Thoracic aorta (tissue), 2 donors: ENCODE results near the gene KCND3. TPM values are rescaled to one million over a fixed set of nuclear protein-coding genes. Genes with fewer than 3 reads are reported as not detected.
"Not testable (repeated sequence)": the region's sequence is repeated elsewhere in the genome, so short reads cannot be mapped to it uniquely, and the experiment has no call there.

Experiments used
- ATAC-seq: fragments of 150-250 bp; one replicate; pipeline ENCODE4 v1.8.0; 2017; ENCODE audit warnings: low read depth; ENCODE audit not compliant: insufficient number of reproducible peaks, low FRiP score
- DNase-seq: peaks from one replicate; pipeline ENCODE4 v3.0.0-alpha.2; 2020; ENCODE audit warnings: low spot score
- H3K27ac ChIP-seq, 2 donors: fragments of 200-600 bp; sonication (generic); 1 replicate in 1 of 2; 2 replicates in 1 of 2; pipeline ENCODE4 v1.5.1; 2016; ENCODE audit warnings: mild to moderate bottlenecking in 2 of 2, moderate library complexity in 2 of 2
- H3K27me3 ChIP-seq: fragments of 200-600 bp; sonication (generic); replicated peaks from 2 replicates; pipeline ENCODE4 v1.6.0; 2016; ENCODE audit warnings: mild to moderate bottlenecking; ENCODE audit not compliant: insufficient read depth
- H3K36me3 ChIP-seq: fragments of 200-600 bp; sonication (generic); one replicate; pipeline ENCODE4 v1.5.1; 2016
- H3K4me1 ChIP-seq, 2 donors: fragments of 200-600 bp; sonication (generic); 1 replicate in 1 of 2; 2 replicates in 1 of 2; pipeline versions ENCODE4 v1.5.1 to v1.6.0; 2016; ENCODE audit warnings: low read depth in 2 of 2, mild to moderate bottlenecking in 1 of 2; ENCODE audit not compliant: control insufficient read depth in 1 of 2
- H3K4me3 ChIP-seq: fragments of 200-600 bp; sonication (generic); 2 replicates; pipeline ENCODE4 v1.5.1; 2016; ENCODE audit warnings: mild to moderate bottlenecking
- H3K9me3 ChIP-seq: fragments of 200-600 bp; sonication (generic); 2 replicates; pipeline ENCODE4 v1.5.1; 2016
- total RNA-seq, 2 donors: library from RNA; depleted of rRNA; stranded (reverse); fragments of >200 nt; gene quantifications; one replicate each; pipeline versions ENCODE4 v1.1.0 to v1.2.3, GENCODE V29; 2016
- TF ChIP-seq, protein P1 (sequence below): fragments of 200-600 bp; sonication (generic); IDR thresholded peaks from one replicate; pipeline ENCODE4 v1.5.1; 2019; ENCODE audit warnings: antibody characterized with exemption

Gene KCND3
- total RNA-seq, 2 donors from 2014 or later = 12.3 to 16.6 TPM

DNA sequence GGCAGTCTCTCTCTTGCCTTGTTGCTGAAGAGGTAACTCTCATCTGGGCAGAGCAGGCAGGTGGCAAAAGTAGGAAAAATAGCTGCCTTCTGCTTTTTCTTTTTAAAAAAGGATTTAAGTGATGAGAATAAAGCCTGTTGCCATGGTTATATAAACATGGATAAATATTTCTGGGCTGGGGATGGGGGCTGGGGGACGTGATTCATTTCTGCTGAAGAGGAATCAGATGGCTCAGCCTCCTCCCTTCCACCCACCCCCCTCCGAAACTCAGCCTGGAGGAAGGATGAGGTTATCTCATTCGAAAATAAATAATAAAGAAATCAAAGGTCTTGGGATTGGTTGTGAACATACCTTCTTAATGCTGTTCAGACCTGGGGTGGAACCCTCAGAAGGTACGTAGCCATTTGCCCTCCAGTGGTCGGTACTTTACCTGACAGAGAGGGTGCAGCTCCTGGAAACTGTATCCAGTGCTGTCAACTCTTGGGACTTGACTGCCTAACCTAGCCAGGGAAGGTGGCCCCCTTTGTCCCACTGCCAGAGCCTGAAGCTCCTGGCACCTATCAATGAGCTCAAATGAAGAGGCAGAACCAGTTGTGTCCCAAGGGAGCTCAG is 246.4 kb downstream of the KCND3 start:
- TF ChIP-seq, protein P1, sequence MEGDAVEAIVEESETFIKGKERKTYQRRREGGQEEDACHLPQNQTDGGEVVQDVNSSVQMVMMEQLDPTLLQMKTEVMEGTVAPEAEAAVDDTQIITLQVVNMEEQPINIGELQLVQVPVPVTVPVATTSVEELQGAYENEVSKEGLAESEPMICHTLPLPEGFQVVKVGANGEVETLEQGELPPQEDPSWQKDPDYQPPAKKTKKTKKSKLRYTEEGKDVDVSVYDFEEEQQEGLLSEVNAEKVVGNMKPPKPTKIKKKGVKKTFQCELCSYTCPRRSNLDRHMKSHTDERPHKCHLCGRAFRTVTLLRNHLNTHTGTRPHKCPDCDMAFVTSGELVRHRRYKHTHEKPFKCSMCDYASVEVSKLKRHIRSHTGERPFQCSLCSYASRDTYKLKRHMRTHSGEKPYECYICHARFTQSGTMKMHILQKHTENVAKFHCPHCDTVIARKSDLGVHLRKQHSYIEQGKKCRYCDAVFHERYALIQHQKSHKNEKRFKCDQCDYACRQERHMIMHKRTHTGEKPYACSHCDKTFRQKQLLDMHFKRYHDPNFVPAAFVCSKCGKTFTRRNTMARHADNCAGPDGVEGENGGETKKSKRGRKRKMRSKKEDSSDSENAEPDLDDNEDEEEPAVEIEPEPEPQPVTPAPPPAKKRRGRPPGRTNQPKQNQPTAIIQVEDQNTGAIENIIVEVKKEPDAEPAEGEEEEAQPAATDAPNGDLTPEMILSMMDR = no peak
- no peak overlapping the region for H3K4me3 ChIP-seq
- no peaks in the 10 kb centered on the region for H3K36me3 ChIP-seq
- H3K27ac ChIP-seq = no peak overlapping the region
- H3K27me3 ChIP-seq = no peaks in the 10 kb centered on the region
- peaks cover under 1 to 5% of the 10 kb centered on the region in 2 donors for H3K4me1 ChIP-seq
- DNase-seq (no peak), ATAC-seq (no peak)
- no peaks in the 10 kb centered on the region for H3K9me3 ChIP-seq

DNA sequence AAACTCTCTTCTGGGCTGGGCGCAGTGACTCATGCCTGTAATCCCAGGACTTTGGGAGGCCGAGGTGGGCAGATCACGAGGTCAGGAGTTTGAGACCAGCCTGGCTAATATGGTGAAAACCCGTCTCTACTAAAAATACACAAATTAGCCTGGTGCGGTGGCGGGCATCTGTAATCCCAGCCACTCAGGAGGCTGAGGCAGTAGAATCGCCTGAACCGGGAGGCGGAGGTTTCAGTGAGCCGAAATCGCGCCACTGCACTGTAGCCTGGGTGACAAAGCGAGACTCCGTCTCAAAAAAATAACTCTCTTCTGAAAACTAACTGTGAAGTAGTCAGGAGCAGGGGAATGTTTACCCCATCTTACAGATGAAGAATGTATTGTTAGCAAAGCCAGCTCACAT is 247.2 kb downstream of the KCND3 start:
- H3K4me1 ChIP-seq = peaks cover 6 to 11% of the 10 kb centered on the region in 2 donors
- H3K9me3 ChIP-seq, ATAC-seq, H3K4me3 ChIP-seq, H3K27me3 ChIP-seq, H3K27ac ChIP-seq, DNase-seq, H3K36me3 ChIP-seq: not testable (repeated sequence)

DNA sequence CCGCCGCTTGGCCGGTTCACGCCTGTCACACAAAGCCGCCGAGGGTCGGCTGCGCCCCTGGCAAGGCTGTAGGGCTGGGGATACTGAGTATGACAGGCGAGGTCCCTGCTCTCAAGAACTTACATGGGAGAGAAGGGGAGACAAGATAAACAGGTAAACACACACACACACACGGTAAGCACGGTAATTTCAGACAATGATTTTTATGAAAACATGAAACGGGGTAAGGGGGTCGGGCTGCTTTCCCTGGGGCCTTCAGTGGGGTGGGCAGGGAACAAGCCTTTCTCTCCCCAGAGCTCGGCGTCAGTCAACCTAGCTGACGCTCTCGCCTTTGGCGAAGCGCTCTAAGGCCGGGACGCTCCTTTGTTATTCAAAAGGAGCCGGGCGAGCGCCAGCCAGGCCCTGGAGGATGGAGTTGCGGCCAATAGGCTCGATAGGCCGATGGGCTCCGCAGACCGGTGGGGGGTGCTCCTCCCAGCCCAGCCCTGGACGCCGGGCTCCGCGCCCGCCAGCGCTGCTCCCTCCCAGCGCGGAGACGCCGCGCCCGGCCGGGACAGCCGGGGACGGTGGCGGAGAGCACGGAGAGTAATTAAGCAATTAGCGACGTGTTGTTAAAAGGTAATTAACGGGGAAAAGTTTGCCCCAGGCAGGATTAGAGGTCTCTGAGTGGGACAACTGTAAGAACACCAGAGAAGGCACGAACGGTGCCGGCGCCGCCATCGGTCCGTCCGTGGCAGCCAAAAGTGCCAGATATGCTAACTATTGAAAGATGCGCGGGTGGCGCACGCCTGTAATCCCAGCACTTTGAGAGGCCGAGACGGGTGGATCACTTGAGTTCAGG is 249.3 kb downstream of the KCND3 start:
- TF ChIP-seq, protein P1 = no peak
- Histone ChIP-seq H3K9me3 (no peaks in the 10 kb centered on the region), H3K4me1 (peaks cover 6 to 21% of the 10 kb centered on the region in 2 donors), H3K36me3 (no peaks in the 10 kb centered on the region), H3K27ac (peak overlapping the region; percentile 95), H3K4me3 (peak overlapping the region; percentile 78), H3K27me3 (no peaks in the 10 kb centered on the region)
- no peak for DNase-seq
- peak; percentile 30 for ATAC-seq

DNA sequence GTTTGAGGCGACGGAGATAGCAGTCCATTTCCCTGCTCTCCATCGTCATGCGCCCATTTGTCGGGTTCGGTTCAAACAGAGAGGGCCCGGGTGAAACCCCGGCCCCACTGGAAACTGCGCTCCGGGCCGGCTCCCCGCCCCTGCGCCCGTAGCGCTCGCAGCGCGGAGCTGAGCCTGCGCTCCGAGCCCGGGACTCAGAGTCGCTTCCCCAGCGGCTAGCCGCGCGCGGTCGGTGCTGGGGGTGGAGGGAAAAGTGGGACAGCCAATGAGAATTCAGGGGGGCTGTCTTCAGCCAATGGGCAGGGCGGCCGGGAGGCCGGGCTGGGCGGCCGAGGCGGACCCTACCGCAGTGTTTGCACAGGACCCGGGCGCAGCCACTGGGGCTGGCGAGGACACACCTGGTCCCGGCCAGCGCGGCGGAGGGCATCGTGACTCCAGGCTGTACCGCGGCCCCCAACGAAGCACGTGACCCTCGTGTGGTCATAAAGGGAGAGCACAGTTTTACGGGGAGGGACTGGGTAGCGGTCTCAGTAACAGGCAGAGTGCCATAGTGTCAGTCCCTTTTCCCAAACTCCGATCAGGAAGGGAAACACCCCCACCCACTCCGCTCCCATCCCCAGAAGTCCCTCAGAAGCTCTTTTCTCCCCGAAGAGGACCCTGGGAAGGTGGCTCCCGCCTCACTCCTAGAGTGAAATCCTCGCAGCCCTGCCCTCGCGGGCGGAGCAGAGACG is 250.1 kb downstream of the KCND3 start, which contains the start of gene INKA2:
TSS of gene INKA2 (minus strand) at position 202 of the 731 bp plus-strand sequence. CDS start at position 49, 153 bp downstream.
- Histone ChIP-seq H3K27ac (peak within 1 kb of the TSS; percentile 95), H3K27me3 (no peaks in the 10 kb centered on the region), H3K36me3 (no peaks in the 10 kb centered on the region), H3K9me3 (no peaks in the 10 kb centered on the region), H3K4me1 (peaks cover 11 to 25% of the 10 kb centered on the region in 2 donors), H3K4me3 (peak within 1 kb of the TSS; percentile 78)
- TF ChIP-seq, protein P1 = no peak
- DNase-seq (no peak), ATAC-seq (peak; percentile 69)

DNA sequence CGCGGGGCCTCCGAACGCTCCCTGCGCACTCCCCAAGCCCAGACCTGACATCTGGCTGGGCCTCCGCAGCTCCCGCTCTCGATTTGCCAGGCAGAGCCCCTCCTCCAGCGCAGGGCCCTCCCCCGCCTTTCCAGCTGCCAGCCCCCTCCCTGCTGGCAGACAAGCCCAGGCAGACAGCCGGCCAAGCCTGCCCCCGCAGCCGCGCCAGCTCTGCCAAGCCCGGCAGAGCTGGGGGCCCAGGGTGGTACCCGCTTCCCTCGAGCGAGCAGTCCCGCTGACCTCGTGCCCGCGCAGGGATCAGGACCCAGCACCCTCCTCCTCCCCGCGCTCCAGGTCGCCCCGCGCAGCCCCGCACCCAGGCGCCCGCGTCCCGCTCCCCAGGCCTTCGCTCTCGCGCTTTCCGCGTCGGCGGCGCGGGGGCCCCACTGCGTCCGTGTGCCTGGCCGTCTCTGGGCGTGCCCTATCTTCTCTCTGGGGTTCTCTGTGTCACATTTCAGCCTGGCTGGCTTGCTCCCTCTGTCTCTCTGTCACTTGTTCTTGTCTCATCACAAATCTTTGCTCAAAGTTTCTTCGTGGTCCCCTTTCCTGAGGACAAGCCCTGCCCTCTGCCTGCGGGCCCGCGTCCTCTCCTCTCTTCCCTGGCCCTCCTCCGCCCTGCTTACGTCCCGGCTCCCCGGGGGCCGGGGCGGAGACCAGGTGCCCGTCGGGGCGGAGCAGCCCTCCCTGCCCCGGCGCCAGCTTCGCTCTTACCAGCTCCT is 250.9 kb downstream of the KCND3 start:
- no peak for DNase-seq
- H3K4me3 ChIP-seq = peak overlapping the region; percentile 78
- no peaks in the 10 kb centered on the region for H3K9me3 ChIP-seq
- H3K27me3 ChIP-seq = no peaks in the 10 kb centered on the region
- TF ChIP-seq, protein P1 = no peak
- no peaks in the 10 kb centered on the region for H3K36me3 ChIP-seq
- peak overlapping the region; percentile 95 for H3K27ac ChIP-seq
- ATAC-seq = peak; percentile 46
- peaks cover 13 to 32% of the 10 kb centered on the region in 2 donors for H3K4me1 ChIP-seq
